Iris pigment epithelial cell (primary cell): ENCODE results near the gene STIM1.
"Not testable (repeated sequence)": the region's sequence is repeated elsewhere in the genome, so short reads cannot be mapped to it uniquely, and the experiment has no call there.

Experiments
- DNase-seq: peaks from one replicate; pipeline ENCODE4 v3.0.0-alpha.2; 2011; ENCODE audit warnings: low read depth

The STIM1 gene

GRCh38 chr11:3983101-3983500 is 127.6 kb downstream of the STIM1 start:
- DNase-seq = no peak

GRCh38 chr11:3984896-3985295 is 129.4 kb downstream of the STIM1 start:
- DNase-seq = no peak

- DNase-seq = no peak
Measured at GRCh38 chr11:3985631-3986030, 130.2 kb downstream of the STIM1 start.

GRCh38 chr11:3986301-3986700 is 130.8 kb downstream of the STIM1 start:
- no peak for DNase-seq

GRCh38 chr11:3989276-3989920 is 133.9 kb downstream of the STIM1 start:
- DNase-seq = no peak

GRCh38 chr11:3989921-3990290 is 134.4 kb downstream of the STIM1 start:
- no peak for DNase-seq

- DNase-seq = no peak
Measured at GRCh38 chr11:3990406-3990805, 134.9 kb downstream of the STIM1 start.

- DNase-seq = no peak
Measured at GRCh38 chr11:3992964-3993363, 137.5 kb downstream of the STIM1 start.

- DNase-seq = peak; percentile 8
Measured at GRCh38 chr11:3994030-3994640, 138.7 kb downstream of the STIM1 start.

- DNase-seq = no peak
Measured at GRCh38 chr11:3995307-3995706, 139.8 kb downstream of the STIM1 start.

- DNase-seq = peak; percentile 7
Measured at GRCh38 chr11:3995949-3996554, 140.6 kb downstream of the STIM1 start.

- DNase-seq = no peak
Measured at GRCh38 chr11:3996651-3997050, 141.2 kb downstream of the STIM1 start.

GRCh38 chr11:4004753-4005152 is 149.3 kb downstream of the STIM1 start:
- DNase-seq = not testable (repeated sequence)

GRCh38 chr11:4006946-4007680 is 151.6 kb downstream of the STIM1 start:
- no peak for DNase-seq

- no peak for DNase-seq
Measured at GRCh38 chr11:4008116-4008515, 152.7 kb downstream of the STIM1 start.

GRCh38 chr11:4016602-4017001 is 161.1 kb downstream of the STIM1 start:
- not testable (repeated sequence) for DNase-seq

GRCh38 chr11:4017129-4017528 is 161.7 kb downstream of the STIM1 start:
- DNase-seq = no peak

GRCh38 chr11:4018641-4019040 is 163.2 kb downstream of the STIM1 start:
- DNase-seq = no peak

GRCh38 chr11:4019891-4020290 is 164.4 kb downstream of the STIM1 start:
- DNase-seq = no peak

GRCh38 chr11:4022669-4023068 is 167.2 kb downstream of the STIM1 start:
- no peak for DNase-seq

- peak; percentile 25 for DNase-seq
Measured at GRCh38 chr11:4025248-4025966, 169.9 kb downstream of the STIM1 start.

- DNase-seq = peak; percentile 20
Measured at GRCh38 chr11:4025967-4026324, 170.5 kb downstream of the STIM1 start.
